ENCODE measurements around the gene ZNF692. TPM values are rescaled to one million over a fixed set of nuclear protein-coding genes. Genes with fewer than 3 reads are reported as not detected.

ZNF692 gene
- total and polyA plus RNA-seq, 4 donors, result 7.8 to 16.3 (median 10.4) TPM

- WGBS, result 87% methylated on average over 5 of the region's 5 CpGs
- Histone ChIP-seq H3K36me3 (ENCODE audit: control insufficient read depth in 4 of 4, insufficient read depth in 3 of 4, low read depth in 1 of 4, low read length in 3 of 4) (peaks cover 8 to 36% (median 26%) of the 10 kb centered on the region in 4 donors), H3K4me3 (ENCODE audit: low read depth in 1 of 3, low read length in 3 of 3) (no peak overlapping the region), H3K9me3 (ENCODE audit: control insufficient read depth in 4 of 4, low read length in 3 of 4) (no peaks in the 10 kb centered on the region), H3K27me3 (ENCODE audit: control insufficient read depth in 4 of 4, insufficient read depth in 4 of 4, low read length in 3 of 4) (no peaks in the 10 kb centered on the region), H3K9ac (ENCODE audit: low read depth in 1 of 2, low read length in 2 of 2) (no peak overlapping the region), H3K4me1 (ENCODE audit: control insufficient read depth in 4 of 4, insufficient read depth in 4 of 4, low read length in 3 of 4) (peaks cover 7 to 27% (median 20%) of the 10 kb centered on the region in 4 donors), H3K27ac (ENCODE audit: low read depth in 1 of 2, low read length in 2 of 2) (no peak overlapping the region)
- no peak for DNase-seq (ENCODE audit: low spot score)
- TF ChIP-seq HNF4G (IDR thresholded peaks at IDR 0.05) (no peak), SP1 (IDR thresholded peaks at IDR 0.05) (no peak), ATF3 (IDR thresholded peaks at IDR 0.05) (no peak), TAF1 (conservative IDR thresholded peaks at IDR 0.05) (no peak), RAD21 (IDR thresholded peaks at IDR 0.05) (no peak), FOXA1 (IDR thresholded peaks at IDR 0.05) (no peak), EGR1 (IDR thresholded peaks at IDR 0.05; ENCODE audit: low read depth in 2 of 2) (no peak), JUND (IDR thresholded peaks at IDR 0.05) (no peak), RXRA (IDR thresholded peaks at IDR 0.05) (no peak), FOXA2 (IDR thresholded peaks at IDR 0.05) (no peak), HNF4A (conservative IDR thresholded peaks at IDR 0.05) (no peak), YY1 (IDR thresholded peaks at IDR 0.05) (no peak), NR2F2 (IDR thresholded peaks at IDR 0.05) (no peak)
- TF ChIP-seq, protein P1, sequence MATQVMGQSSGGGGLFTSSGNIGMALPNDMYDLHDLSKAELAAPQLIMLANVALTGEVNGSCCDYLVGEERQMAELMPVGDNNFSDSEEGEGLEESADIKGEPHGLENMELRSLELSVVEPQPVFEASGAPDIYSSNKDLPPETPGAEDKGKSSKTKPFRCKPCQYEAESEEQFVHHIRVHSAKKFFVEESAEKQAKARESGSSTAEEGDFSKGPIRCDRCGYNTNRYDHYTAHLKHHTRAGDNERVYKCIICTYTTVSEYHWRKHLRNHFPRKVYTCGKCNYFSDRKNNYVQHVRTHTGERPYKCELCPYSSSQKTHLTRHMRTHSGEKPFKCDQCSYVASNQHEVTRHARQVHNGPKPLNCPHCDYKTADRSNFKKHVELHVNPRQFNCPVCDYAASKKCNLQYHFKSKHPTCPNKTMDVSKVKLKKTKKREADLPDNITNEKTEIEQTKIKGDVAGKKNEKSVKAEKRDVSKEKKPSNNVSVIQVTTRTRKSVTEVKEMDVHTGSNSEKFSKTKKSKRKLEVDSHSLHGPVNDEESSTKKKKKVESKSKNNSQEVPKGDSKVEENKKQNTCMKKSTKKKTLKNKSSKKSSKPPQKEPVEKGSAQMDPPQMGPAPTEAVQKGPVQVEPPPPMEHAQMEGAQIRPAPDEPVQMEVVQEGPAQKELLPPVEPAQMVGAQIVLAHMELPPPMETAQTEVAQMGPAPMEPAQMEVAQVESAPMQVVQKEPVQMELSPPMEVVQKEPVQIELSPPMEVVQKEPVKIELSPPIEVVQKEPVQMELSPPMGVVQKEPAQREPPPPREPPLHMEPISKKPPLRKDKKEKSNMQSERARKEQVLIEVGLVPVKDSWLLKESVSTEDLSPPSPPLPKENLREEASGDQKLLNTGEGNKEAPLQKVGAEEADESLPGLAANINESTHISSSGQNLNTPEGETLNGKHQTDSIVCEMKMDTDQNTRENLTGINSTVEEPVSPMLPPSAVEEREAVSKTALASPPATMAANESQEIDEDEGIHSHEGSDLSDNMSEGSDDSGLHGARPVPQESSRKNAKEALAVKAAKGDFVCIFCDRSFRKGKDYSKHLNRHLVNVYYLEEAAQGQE (IDR thresholded peaks at IDR 0.05), result no peak
- TF ChIP-seq, protein P2, sequence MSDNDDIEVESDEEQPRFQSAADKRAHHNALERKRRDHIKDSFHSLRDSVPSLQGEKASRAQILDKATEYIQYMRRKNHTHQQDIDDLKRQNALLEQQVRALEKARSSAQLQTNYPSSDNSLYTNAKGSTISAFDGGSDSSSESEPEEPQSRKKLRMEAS (IDR thresholded peaks at IDR 0.05), result no peak
- TF ChIP-seq, protein P3, sequence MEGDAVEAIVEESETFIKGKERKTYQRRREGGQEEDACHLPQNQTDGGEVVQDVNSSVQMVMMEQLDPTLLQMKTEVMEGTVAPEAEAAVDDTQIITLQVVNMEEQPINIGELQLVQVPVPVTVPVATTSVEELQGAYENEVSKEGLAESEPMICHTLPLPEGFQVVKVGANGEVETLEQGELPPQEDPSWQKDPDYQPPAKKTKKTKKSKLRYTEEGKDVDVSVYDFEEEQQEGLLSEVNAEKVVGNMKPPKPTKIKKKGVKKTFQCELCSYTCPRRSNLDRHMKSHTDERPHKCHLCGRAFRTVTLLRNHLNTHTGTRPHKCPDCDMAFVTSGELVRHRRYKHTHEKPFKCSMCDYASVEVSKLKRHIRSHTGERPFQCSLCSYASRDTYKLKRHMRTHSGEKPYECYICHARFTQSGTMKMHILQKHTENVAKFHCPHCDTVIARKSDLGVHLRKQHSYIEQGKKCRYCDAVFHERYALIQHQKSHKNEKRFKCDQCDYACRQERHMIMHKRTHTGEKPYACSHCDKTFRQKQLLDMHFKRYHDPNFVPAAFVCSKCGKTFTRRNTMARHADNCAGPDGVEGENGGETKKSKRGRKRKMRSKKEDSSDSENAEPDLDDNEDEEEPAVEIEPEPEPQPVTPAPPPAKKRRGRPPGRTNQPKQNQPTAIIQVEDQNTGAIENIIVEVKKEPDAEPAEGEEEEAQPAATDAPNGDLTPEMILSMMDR (IDR thresholded peaks at IDR 0.05; ENCODE audit: low read depth, low read length, missing input control), result no peak
These were observed 40.1 kb downstream of the ZNF692 start for GRCh38 chr1:248818505-248819374.

- peak; percentile 23 for DNase-seq (ENCODE audit: low spot score)
- H3K27me3 ChIP-seq (ENCODE audit: control insufficient read depth in 4 of 4, insufficient read depth in 4 of 4, low read length in 3 of 4), result no peaks in the 10 kb centered on the region
- peaks cover 6 to 17% (median 10%) of the 10 kb centered on the region in 4 donors for H3K4me1 ChIP-seq (ENCODE audit: control insufficient read depth in 4 of 4, insufficient read depth in 4 of 4, low read length in 3 of 4)
- no peak overlapping the region for H3K9ac ChIP-seq (ENCODE audit: low read depth in 1 of 2, low read length in 2 of 2)
- WGBS, result 85% methylated on average over 6 of the region's 6 CpGs
- H3K36me3 ChIP-seq (ENCODE audit: control insufficient read depth in 4 of 4, insufficient read depth in 3 of 4, low read depth in 1 of 4, low read length in 3 of 4), result peaks cover 10 to 43% (median 25%) of the 10 kb centered on the region in 4 donors
- no peak for TF ChIP-seq YY1 (IDR thresholded peaks at IDR 0.05)
- no peak for TF ChIP-seq FOXA1 (IDR thresholded peaks at IDR 0.05)
- no peak for TF ChIP-seq FOXA2 (IDR thresholded peaks at IDR 0.05)
- TF ChIP-seq HNF4A (conservative IDR thresholded peaks at IDR 0.05), result no peak
- no peak for TF ChIP-seq EGR1 (IDR thresholded peaks at IDR 0.05; ENCODE audit: low read depth in 2 of 2)
- no peak for TF ChIP-seq HNF4G (IDR thresholded peaks at IDR 0.05)
- H3K9me3 ChIP-seq (ENCODE audit: control insufficient read depth in 4 of 4, low read length in 3 of 4), result no peaks in the 10 kb centered on the region
- no peak overlapping the region for H3K27ac ChIP-seq (ENCODE audit: low read depth in 1 of 2, low read length in 2 of 2)
- no peak overlapping the region for H3K4me3 ChIP-seq (ENCODE audit: low read depth in 1 of 3, low read length in 3 of 3)
These were observed 41.8 kb downstream of the ZNF692 start for GRCh38 chr1:248817065-248817464.
